Forelimb muscle (tissue), 1 donor: ENCODE measurements around the gene MIB2. TPM values are rescaled to one million over a fixed set of nuclear protein-coding genes. Genes with fewer than 3 reads are reported as not detected.

Source experiments
- DNase-seq: peaks from one replicate; pipeline ENCODE4 v3.0.0-alpha.2; 2013; ENCODE audit warnings: low read depth
- polyA plus RNA-seq: library from polyadenylated mRNA; unstranded; fragments of 120-200 nt; gene quantifications from one replicate; pipeline ENCODE4 v1.2.1, GENCODE V29; 2013; ENCODE audit not compliant: insufficient read length

Gene MIB2
- polyA plus RNA-seq, 1 donor, result 78.7 TPM

GRCh38 chr1:1678581-1679380, 63.5 kb downstream of the MIB2 start:
- no peak for DNase-seq

Other genes with a start within 250 kb of the MIB2 start
- 69.3 TPM for gene AURKAIP1, start 240.3 kb upstream of the MIB2 start, polyA plus RNA-seq
- 169 TPM for gene CCNL2, start 216.2 kb upstream of the MIB2 start, polyA plus RNA-seq
- 111 TPM for gene MRPL20, start 208.2 kb upstream of the MIB2 start, polyA plus RNA-seq
- gene ANKRD65, start 194.2 kb upstream of the MIB2 start, polyA plus RNA-seq, result 22.1 TPM
- 56.6 TPM for gene VWA1, start 179.8 kb upstream of the MIB2 start, polyA plus RNA-seq
- gene ATAD3C, start 165.8 kb upstream of the MIB2 start, polyA plus RNA-seq, result 0.30 TPM
- 12.0 TPM for gene ATAD3B, start 143.7 kb upstream of the MIB2 start, polyA plus RNA-seq
- gene ATAD3A, start 103.3 kb upstream of the MIB2 start, polyA plus RNA-seq, result 16.7 TPM
- 4.1 TPM for gene TMEM240, start 74.9 kb upstream of the MIB2 start, polyA plus RNA-seq
- 95.9 TPM for gene SSU72, start 40.6 kb upstream of the MIB2 start, polyA plus RNA-seq
- gene FNDC10, start 15.4 kb upstream of the MIB2 start, polyA plus RNA-seq, result 2.0 TPM
- gene MMP23B, start 16.7 kb downstream of the MIB2 start, polyA plus RNA-seq, result 44.9 TPM
- gene CDK11B, start 43.5 kb downstream of the MIB2 start, polyA plus RNA-seq, result 35.3 TPM
- 47.2 TPM for gene SLC35E2B, start 77.3 kb downstream of the MIB2 start, polyA plus RNA-seq
- 23.9 TPM for gene CDK11A, start 108.9 kb downstream of the MIB2 start, polyA plus RNA-seq
- 29.7 TPM for gene NADK, start 163.0 kb downstream of the MIB2 start, polyA plus RNA-seq